ENCODE data around the gene FUT6.

The FUT6 gene

DNA sequence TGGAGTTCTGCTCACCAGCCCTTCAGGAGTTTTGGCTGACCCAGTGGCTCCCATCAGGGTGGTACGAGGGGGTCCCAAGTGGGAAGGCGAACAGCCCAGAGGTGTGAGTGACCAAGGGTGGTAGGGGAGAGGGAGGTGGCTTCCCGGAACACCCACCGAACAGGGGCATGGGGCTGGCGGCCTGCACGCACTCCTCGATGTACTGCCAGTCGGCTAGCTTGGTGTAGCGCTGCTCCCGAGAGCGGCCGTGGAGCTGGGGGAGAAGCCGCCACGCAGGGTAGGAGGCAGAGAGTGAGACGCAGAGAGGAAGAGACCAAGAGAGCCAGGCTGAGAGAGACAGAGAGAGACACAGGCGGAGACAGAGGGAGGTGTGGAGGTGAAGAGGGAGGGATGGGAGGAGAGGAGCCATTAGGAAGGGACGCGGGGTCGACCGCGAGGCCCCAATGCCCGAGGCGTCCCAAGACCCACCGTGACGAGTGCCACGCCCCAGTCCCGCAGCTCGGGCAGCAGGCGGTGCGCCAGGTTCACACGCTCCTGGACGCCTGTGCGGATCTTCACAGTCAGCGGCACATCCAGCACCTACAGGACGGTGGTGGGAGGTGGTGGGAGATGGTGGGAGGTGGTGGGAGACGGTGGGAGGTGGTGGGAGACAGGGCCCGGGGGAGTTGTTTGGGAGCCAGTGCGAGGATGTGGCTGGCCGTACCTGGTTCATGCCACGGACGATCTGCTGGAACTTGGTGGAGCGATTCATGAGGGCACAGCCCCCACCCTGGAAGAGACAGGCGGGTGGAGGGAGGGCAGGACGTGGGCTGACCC, 52.7 kb downstream of the FUT6 start:
- TF ChIP-seq, protein P1, sequence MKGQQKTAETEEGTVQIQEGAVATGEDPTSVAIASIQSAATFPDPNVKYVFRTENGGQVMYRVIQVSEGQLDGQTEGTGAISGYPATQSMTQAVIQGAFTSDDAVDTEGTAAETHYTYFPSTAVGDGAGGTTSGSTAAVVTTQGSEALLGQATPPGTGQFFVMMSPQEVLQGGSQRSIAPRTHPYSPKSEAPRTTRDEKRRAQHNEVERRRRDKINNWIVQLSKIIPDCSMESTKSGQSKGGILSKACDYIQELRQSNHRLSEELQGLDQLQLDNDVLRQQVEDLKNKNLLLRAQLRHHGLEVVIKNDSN (IDR thresholded peaks at IDR 0.05) = no peak

DNA sequence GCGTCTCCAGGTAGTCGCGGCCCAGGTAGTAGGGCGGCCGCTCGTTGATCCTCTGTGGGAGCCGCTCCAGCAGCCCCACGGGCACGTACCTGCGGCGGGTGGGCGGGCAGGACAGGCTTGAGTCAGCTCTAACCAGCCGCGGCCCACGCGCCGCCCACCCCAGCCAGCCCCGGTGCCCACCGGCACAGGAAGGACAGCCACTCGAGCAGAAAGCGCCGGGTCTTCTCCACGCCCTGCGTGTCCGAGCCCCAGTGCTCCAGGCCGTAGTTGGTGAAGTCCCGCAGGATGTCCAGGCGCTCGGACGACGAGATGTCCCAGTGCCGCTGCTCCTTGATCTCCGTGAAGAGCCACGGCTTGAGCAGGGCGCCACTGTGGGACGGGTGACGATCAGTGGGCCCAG, 54.1 kb downstream of the FUT6 start:
- no peak for TF ChIP-seq EGR1 (IDR thresholded peaks at IDR 0.05)
- no peak for TF ChIP-seq TCF12 (IDR thresholded peaks at IDR 0.05; ENCODE audit: low read depth)
- TF ChIP-seq TAF1 (IDR thresholded peaks at IDR 0.05; ENCODE audit: low read depth) = no peak
- TF ChIP-seq ZBTB7A (IDR thresholded peaks at IDR 0.05; ENCODE audit: low read depth) = no peak

DNA sequence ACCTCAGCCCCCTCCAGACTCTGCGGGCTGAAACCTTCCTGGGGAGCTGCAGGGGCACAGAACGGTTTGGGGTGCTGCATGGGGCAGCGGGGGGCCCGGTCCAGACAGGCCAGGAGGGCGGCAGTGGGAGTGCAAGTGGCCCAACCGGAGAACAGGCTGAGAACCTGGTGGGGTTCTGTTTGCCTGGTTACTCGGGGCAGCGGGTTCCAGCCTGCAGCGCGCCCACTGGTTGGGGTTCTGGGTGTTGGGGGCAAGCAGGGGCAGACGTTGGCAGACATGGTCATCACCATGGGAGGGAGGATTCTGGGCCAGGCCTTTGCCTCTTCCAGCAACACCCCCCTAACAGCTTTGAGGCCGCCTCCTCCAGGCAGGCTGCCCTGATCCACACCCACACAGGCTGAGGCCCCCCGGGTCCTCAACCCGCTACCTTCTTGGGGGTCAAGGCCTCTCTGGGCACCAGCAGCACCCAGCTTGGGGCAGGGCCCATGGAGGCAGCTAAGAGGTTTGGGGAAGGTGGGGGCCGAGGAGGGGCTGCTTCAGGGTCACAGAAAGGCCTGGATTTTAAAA, 54.8 kb downstream of the FUT6 start, which contains the start of gene PRR22:
PRR22 (minus strand) TSS at position 166 of the 567 bp plus-strand sequence; CDS start at position 80, 86 bp downstream.
- TF ChIP-seq, protein P2, sequence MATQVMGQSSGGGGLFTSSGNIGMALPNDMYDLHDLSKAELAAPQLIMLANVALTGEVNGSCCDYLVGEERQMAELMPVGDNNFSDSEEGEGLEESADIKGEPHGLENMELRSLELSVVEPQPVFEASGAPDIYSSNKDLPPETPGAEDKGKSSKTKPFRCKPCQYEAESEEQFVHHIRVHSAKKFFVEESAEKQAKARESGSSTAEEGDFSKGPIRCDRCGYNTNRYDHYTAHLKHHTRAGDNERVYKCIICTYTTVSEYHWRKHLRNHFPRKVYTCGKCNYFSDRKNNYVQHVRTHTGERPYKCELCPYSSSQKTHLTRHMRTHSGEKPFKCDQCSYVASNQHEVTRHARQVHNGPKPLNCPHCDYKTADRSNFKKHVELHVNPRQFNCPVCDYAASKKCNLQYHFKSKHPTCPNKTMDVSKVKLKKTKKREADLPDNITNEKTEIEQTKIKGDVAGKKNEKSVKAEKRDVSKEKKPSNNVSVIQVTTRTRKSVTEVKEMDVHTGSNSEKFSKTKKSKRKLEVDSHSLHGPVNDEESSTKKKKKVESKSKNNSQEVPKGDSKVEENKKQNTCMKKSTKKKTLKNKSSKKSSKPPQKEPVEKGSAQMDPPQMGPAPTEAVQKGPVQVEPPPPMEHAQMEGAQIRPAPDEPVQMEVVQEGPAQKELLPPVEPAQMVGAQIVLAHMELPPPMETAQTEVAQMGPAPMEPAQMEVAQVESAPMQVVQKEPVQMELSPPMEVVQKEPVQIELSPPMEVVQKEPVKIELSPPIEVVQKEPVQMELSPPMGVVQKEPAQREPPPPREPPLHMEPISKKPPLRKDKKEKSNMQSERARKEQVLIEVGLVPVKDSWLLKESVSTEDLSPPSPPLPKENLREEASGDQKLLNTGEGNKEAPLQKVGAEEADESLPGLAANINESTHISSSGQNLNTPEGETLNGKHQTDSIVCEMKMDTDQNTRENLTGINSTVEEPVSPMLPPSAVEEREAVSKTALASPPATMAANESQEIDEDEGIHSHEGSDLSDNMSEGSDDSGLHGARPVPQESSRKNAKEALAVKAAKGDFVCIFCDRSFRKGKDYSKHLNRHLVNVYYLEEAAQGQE (IDR thresholded peaks at IDR 0.05; ENCODE audit: low read depth) = no peak
- TF ChIP-seq EGR1 (IDR thresholded peaks at IDR 0.05) (no peak), NFIC (IDR thresholded peaks at IDR 0.05) (no peak), ZBTB7A (IDR thresholded peaks at IDR 0.05; ENCODE audit: low read depth) (no peak), TEAD4 (IDR thresholded peaks at IDR 0.05) (no peak), CREB1 (IDR thresholded peaks at IDR 0.05; ENCODE audit: low read depth) (no peak), CEBPB (IDR thresholded peaks at IDR 0.05) (no peak), FOXM1 (IDR thresholded peaks at IDR 0.05; ENCODE audit: borderline replicate concordance, low read depth) (no peak), YY1 (IDR thresholded peaks at IDR 0.05; ENCODE audit: low read depth) (no peak), RAD21 (IDR thresholded peaks at IDR 0.05; ENCODE audit: low read depth) (no peak), TCF12 (IDR thresholded peaks at IDR 0.05; ENCODE audit: low read depth) (no peak), EP300 (IDR thresholded peaks at IDR 0.05; ENCODE audit: borderline replicate concordance) (no peak), TAF1 (IDR thresholded peaks at IDR 0.05; ENCODE audit: low read depth) (no peak)
- TF ChIP-seq, protein P3, sequence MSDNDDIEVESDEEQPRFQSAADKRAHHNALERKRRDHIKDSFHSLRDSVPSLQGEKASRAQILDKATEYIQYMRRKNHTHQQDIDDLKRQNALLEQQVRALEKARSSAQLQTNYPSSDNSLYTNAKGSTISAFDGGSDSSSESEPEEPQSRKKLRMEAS (IDR thresholded peaks at IDR 0.05) = no peak

DNA sequence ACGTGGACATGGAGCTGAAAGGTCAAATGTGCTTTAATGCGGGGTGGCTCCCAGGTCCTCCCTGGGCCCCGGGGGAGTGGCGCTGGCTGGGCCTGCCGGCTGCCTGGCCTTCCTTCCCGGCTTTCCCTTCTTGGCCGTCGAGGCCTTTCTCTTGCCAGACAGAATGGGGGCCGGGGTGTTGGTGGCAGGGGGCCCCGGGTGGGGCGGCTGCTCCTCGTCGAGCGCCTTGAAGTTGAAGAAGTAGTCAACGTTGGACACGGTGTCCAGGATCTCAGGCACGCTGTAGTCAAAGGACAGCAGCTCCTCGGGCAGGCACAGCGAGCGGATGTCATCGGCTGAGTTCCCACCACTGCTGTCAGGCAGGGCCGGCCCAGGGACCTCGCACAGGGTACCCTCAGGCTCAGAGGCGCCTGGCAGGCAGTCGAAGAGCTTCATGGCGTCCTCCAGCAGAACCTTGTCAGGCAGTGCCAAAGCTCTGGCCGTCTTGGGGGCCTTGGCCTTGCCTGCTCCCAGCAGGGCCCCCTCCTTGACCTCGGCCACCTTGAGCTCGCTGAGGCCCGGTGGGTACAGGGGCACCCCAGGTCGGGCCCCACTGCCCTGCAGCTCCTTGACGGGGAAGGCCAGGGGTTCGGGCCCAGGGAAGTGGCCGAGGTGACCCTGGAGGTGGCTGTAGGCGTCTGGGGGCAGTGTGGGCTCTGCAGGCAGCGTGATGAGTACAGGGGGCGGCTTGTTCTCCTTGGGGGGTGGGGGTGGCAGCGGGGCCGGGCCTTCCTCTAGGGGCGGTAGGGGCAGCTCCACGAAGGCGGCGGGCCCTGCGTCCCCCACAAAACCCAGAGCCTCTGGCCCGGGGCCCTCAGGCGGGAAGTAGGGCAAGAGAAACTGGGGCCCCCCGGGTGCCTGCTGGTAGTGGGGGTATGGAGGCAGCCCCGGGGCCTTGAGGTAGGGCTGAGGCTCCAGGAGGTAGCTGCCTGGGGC, 56.3 kb downstream of the FUT6 start:
- TF ChIP-seq CREB1 (IDR thresholded peaks at IDR 0.05; ENCODE audit: low read depth) (no peak), ZBTB7A (IDR thresholded peaks at IDR 0.05; ENCODE audit: low read depth) (0 out of 2 replicates have a peak, but pooled peaks have one; percentile 14)

DNA sequence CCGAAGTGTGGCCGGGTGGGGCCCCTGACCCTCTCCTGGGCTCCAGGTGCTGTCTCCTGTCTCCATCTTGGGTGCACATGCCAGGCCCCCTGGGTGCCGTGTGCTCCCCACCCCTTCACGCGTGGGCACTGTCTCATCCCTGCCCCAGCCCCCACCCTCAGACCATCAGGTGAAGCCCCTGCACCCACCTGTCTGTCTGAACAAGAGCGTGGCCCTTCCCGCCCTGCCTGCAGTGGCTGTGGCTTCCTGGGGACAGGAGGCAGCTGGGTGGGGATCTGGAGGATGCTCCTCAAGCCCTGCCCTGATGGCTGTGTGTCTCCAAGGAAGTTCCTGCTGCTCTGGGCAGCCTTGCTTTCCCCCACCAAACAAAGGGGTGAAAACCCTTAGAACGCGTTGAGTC, 57.2 kb downstream of the FUT6 start:
- no peak for TF ChIP-seq NFIC (IDR thresholded peaks at IDR 0.05)
- TF ChIP-seq YY1 (IDR thresholded peaks at IDR 0.05; ENCODE audit: low read depth) = no peak
- no peak for TF ChIP-seq RAD21 (IDR thresholded peaks at IDR 0.05; ENCODE audit: low read depth)
- TF ChIP-seq, protein P1 (IDR thresholded peaks at IDR 0.05) = no peak
- TF ChIP-seq TCF12 (IDR thresholded peaks at IDR 0.05; ENCODE audit: low read depth) = no peak
- TF ChIP-seq ZBTB7A (IDR thresholded peaks at IDR 0.05; ENCODE audit: low read depth) = no peak
- TF ChIP-seq FOXM1 (IDR thresholded peaks at IDR 0.05; ENCODE audit: borderline replicate concordance, low read depth) = no peak
- TF ChIP-seq, protein P3 (IDR thresholded peaks at IDR 0.05) = no peak
